T-helper 1 cell (primary cell): ENCODE results near the gene PHACTR3.
"Not testable (repeated sequence)": the region's sequence is repeated elsewhere in the genome, so short reads cannot be mapped to it uniquely, and the experiment has no call there.

Experiments used
- DNase-seq, 5 donors: peaks; one replicate each; pipeline ENCODE4 v3.0.0-alpha.2; 2012 to 2020
- total RNA-seq, 4 donors: gene quantifications; one replicate each; lab custom pipeline; 2026; lab: John Stamatoyannopoulos, UW

The PHACTR3 gene
- total RNA-seq, result 0 reads per million in 4 donors

- DNase-seq, result no peak
Measured at GRCh38 chr20:59603781-59604541, at the start of gene PHACTR3. TSS of gene PHACTR3 (plus strand) at chr20:59604540. CDS start at chr20:59605015, 475 bp downstream.

- DNase-seq, result not testable (repeated sequence)
Measured at GRCh38 chr20:59557733-59558529, 46.4 kb upstream of the PHACTR3 start.

GRCh38 chr20:59559024-59559817 is 45.1 kb upstream of the PHACTR3 start:
- DNase-seq, result no peak

GRCh38 chr20:59559863-59560262 is 44.5 kb upstream of the PHACTR3 start:
- no peak for DNase-seq

GRCh38 chr20:59560588-59561227 is 43.6 kb upstream of the PHACTR3 start:
- no peak for DNase-seq

GRCh38 chr20:59561228-59561605 is 43.1 kb upstream of the PHACTR3 start:
- no peak for DNase-seq

GRCh38 chr20:59561614-59562277 is 42.6 kb upstream of the PHACTR3 start:
- no peak for DNase-seq

- DNase-seq, result no peak
Measured at GRCh38 chr20:59564171-59564570, 40.2 kb upstream of the PHACTR3 start.

- DNase-seq, result no peak
Measured at GRCh38 chr20:59564943-59565342, 39.4 kb upstream of the PHACTR3 start.

GRCh38 chr20:59565768-59566461 is 38.4 kb upstream of the PHACTR3 start:
- no peak for DNase-seq

GRCh38 chr20:59566631-59567524 is 37.5 kb upstream of the PHACTR3 start:
- no peak for DNase-seq

- no peak for DNase-seq
Measured at GRCh38 chr20:59567585-59568508, 36.5 kb upstream of the PHACTR3 start.

- DNase-seq, result no peak
Measured at GRCh38 chr20:59568509-59569024, 35.8 kb upstream of the PHACTR3 start.

GRCh38 chr20:59569305-59569704 is 35.0 kb upstream of the PHACTR3 start:
- DNase-seq, result no peak

- DNase-seq, result no peak
Measured at GRCh38 chr20:59571151-59571550, 33.2 kb upstream of the PHACTR3 start.

- peak in 4 of 5 donors; percentile 20 to 50 (median 30) for DNase-seq
Measured at GRCh38 chr20:59571551-59572314, 32.6 kb upstream of the PHACTR3 start.

- DNase-seq, result no peak
Measured at GRCh38 chr20:59572515-59572914, 31.8 kb upstream of the PHACTR3 start.

GRCh38 chr20:59573837-59574236 is 30.5 kb upstream of the PHACTR3 start:
- DNase-seq, result no peak
